Posterior vena cava (tissue), 2 donors: ENCODE measurements around the gene KIR3DL1. TPM values are rescaled to one million over a fixed set of nuclear protein-coding genes. Genes with fewer than 3 reads are reported as not detected.
"Not testable (repeated sequence)": the region's sequence is repeated elsewhere in the genome, so short reads cannot be mapped to it uniquely, and the experiment has no call there.

Experiments
- DNase-seq: peaks from one replicate; pipeline ENCODE4 v3.0.0-alpha.2; 2020; ENCODE audit warnings: low spot score
- intact Hi-C, 2 donors: fragments of 100-400 bp; cut with DNase I; formaldehyde crosslinking; loops; one replicate each; pipeline versions ENCODE4 v1.14.1 to v1.14.2; 2022 to 2023
- total RNA-seq, 2 donors: library from RNA; stranded (reverse); fragmentation: NEBNext Ultra II Directional; extraction: Animal tissue kit (Norgen Biotek cat#: 25700); gene quantifications; one replicate each; pipeline ENCODE4 v1.2.1, GENCODE V29; 2021
- donor health status: DM: yes; HTN: yes; CAD: no.
- donor health status: DM: yes; HTN: yes; CAD: no.

Gene KIR3DL1
- total RNA-seq, 2 donors from 2014 or later = not detected

DNA sequence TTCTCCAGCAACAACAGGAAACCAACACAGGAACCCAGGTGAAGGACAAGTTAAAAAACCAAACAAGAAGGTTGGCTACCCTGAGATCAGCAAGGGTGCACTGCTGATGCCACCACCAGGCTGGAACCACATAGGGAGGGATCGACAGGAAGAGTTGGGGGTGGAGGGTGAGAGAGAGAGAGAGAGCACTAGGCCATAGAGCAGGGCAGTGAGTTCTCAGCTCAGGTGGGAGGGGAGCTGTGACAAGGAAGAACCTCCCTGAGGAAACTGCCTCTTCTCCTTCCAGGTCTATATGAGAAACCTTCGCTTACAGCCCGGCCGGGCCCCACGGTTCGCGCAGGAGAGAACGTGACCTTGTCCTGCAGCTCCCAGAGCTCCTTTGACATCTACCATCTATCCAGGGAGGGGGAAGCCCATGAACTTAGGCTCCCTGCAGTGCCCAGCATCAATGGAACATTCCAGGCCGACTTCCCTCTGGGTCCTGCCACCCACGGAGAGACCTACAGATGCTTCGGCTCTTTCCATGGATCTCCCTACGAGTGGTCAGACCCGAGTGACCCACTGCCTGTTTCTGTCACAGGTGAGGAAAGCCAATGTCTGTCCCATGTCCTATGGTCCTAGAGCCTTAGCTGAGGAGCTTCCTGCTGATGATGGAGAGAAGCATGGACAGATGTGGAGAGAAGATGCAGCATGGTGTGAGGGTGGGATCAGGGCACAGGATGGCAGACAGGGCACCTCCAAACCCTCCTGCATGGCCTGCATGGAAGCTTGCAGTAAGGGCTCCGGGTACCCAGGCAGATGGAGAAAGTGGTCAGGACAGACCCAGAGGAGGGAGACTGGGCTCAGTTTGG lies 10.4 kb upstream of the KIR3DL1 start:
- DNase-seq = no peak
- intact Hi-C loops = no loop called here

DNA sequence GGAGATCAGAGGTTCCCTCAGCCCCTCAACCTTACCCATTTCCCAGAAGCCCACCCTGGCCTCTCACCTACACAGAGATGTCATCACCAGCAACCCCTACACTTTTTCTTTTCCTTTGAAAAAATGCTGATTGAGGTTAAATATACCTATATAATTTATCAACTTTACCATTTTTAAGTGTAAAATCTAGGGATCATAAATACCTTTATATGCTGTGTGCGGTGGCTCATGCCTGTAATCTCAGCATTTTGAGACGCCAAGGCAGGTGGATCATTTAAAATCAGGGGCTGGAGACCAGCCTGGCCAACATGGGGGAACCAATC lies 9.8 kb upstream of the KIR3DL1 start:
- DNase-seq = no peak
- intact Hi-C loops = no loop called here

GRCh38 chr19:54814571-54814970 lies 1.7 kb upstream of the KIR3DL1 start:
- DNase-seq, intact Hi-C loops: not testable (repeated sequence)

- intact Hi-C loops = no loop called here
- no peak for DNase-seq
Observed at GRCh38 chr19:54817670-54818536, 1.6 kb downstream of the KIR3DL1 start.

- DNase-seq, intact Hi-C loops: not testable (repeated sequence)
Observed at GRCh38 chr19:54824416-54824815, 8.1 kb downstream of the KIR3DL1 start.

GRCh38 chr19:54825326-54825725 lies 9.1 kb downstream of the KIR3DL1 start:
- intact Hi-C loops, DNase-seq: not testable (repeated sequence)

DNA sequence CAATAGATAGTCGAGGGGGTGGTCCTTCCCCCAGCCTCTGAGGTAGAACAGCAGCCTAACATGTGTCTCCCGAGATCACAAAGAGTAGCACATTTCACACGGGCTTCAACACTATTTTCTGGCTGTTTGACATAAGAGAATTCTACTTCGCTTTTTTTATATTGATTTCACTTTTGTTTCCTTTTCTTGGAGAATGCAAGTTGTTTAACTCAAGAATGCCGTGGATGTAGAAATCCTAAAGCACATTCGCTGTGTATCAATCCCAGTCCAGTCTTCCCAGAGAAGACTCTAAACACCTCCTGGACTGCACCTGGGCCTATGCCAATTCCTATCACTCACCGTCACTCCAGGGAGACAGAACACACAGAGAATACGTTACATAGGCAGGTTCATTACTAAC lies 11.8 kb downstream of the KIR3DL1 start:
- intact Hi-C loops, DNase-seq: not testable (repeated sequence)

DNA sequence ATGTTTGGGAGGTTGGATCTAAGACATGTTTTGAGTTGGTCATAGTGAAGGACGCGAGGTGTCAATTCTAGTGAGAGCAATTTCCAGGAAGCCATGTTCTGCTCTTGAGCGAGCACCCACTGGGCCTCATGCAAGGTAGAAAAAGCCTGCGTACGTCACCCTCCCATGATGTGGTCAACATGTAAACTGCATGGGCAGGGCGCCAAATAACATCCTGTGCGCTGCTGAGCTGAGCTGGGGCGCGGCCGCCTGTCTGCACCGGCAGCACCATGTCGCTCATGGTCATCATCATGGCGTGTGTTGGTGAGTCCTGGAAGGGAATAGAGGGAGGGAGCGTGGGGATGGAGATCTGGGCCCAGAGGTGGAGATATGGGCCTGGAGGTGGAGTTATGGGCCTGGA lies 16.2 kb downstream of the KIR3DL1 start, which contains the start of gene KIR2DS4:
Gene KIR2DS4 (plus strand): TSS at position 181 of the 400 bp plus-strand sequence.
- intact Hi-C loops = not testable (repeated sequence)

GRCh38 chr19:54835126-54835525 lies 18.9 kb downstream of the KIR3DL1 start:
- intact Hi-C loops, DNase-seq: not testable (repeated sequence)

More for the DNA sequence above, 16.2 kb downstream of the KIR3DL1 start, which contains the start of gene KIR2DS4:
- not testable (repeated sequence) for DNase-seq

DNA sequence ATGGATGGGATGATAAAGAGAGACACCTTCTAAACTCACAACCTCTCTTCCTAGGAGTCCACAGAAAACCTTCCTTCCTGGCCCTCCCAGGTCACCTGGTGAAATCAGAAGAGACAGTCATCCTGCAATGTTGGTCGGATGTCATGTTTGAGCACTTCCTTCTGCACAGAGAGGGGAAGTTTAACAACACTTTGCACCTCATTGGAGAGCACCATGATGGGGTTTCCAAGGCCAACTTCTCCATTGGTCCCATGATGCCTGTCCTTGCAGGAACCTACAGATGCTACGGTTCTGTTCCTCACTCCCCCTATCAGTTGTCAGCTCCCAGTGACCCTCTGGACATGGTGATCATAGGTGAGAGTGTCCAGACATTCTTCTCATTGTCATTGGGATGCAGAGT lies 21.3 kb downstream of the KIR3DL1 start:
- DNase-seq, intact Hi-C loops: not testable (repeated sequence)

DNA sequence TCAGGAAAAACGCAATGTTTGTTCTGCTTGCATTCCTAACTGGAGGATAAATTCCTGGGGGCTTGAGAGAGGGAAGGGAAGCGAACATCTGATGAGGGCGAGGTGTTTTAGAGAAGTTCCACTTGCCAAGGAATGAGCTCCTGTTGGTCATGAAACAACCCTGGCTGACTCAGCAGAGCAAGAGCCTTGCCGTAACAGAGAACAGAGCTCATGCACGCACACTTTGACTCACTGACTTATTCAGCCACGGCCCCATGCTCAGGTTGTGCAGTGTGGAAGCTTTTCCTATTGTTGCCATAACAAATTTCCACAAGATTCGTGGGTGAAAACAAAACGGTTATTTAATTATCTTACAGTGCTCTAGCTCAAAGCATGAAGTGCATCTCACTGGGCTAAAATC lies 26.9 kb downstream of the KIR3DL1 start:
- DNase-seq, intact Hi-C loops: not testable (repeated sequence)

DNA sequence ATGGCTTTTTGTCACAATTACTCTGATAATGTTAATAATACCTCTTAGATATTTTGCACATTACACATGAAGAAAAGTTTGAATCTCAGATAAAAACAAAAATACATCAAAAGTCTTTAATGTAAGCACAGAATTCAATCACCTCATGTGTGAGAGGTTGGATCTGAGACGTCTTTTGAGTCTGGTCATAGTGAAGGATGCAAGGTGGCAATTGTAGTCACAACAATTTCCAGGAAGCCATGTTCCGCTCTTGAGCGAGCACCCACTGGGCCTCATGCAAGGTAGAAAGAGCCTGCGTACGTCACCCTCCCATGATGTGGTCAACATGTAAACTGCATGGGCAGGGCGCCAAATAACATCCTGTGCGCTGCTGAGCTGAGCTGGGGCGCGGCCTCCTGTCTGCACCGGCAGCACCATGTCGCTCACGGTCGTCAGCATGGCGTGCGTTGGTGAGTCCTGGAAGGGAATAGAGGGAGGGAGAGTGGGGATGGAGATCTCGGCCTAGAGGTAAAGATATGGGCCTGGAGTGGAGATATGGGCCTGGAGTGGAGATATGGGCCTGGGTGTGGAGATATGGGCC lies 33.9 kb downstream of the KIR3DL1 start, which contains the start of gene KIR3DL2:
Gene KIR3DL2 (plus strand): TSS at position 383 of the 580 bp plus-strand sequence. CDS start 33 bp downstream, at position 416.
- DNase-seq, intact Hi-C loops: not testable (repeated sequence)

- intact Hi-C loops = no loop called here
- no peak for DNase-seq
Observed at GRCh38 chr19:54850930-54851329, 34.7 kb downstream of the KIR3DL1 start.

- intact Hi-C loops = no loop called here
- no peak for DNase-seq
Observed at GRCh38 chr19:54851353-54851752, 35.1 kb downstream of the KIR3DL1 start.

GRCh38 chr19:54855241-54855640 lies 39.0 kb downstream of the KIR3DL1 start:
- intact Hi-C loops = not testable (repeated sequence)

GRCh38 chr19:54858476-54858875 lies 42.2 kb downstream of the KIR3DL1 start:
- intact Hi-C loops, DNase-seq: not testable (repeated sequence)

More at GRCh38 chr19:54855241-54855640, 39.0 kb downstream of the KIR3DL1 start:
- not testable (repeated sequence) for DNase-seq

DNA sequence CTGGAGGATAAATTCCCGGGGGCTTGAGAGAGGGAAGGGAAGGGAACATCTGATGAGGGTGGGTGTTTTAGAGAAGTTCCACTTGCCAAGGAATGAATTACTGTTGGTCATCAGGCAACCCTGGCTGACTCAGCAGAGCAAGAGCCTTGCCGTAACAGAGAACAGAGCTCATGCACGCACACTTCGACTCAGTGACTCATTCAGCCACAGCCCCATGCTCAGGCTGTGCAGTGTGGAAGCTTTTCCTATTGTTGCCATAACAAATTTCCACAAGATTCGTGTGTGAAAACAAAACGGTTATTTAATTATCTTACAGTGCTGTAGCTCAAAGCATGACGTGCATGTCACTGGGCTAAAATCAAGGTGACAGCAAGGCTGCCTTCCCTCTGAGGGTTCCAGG lies 43.2 kb downstream of the KIR3DL1 start:
- intact Hi-C loops, DNase-seq: not testable (repeated sequence)

GRCh38 chr19:54863459-54863858 lies 47.2 kb downstream of the KIR3DL1 start:
- DNase-seq, intact Hi-C loops: not testable (repeated sequence)

- DNase-seq = no peak
- intact Hi-C loops = no loop called here
Observed at GRCh38 chr19:54871696-54872095, 55.4 kb downstream of the KIR3DL1 start.
